Stimulated activated CD4-positive, alpha-beta T cell treated with anti-CD3 and anti-CD28 coated beads, TNF-alpha, amount 100 ng/mL, for 24 hours (primary cell): Measurements from ENCODE around the gene ZNF609.
"Not testable (repeated sequence)": the region's sequence is repeated elsewhere in the genome, so short reads cannot be mapped to it uniquely, and the experiment has no call there.

Source experiments
- DNase-seq, 3 experiments: peaks; one replicate each; pipeline ENCODE4 v3.0.0-alpha.2; 2020; ENCODE audit warnings: low read depth in 3 of 3

ZNF609 gene

DNA sequence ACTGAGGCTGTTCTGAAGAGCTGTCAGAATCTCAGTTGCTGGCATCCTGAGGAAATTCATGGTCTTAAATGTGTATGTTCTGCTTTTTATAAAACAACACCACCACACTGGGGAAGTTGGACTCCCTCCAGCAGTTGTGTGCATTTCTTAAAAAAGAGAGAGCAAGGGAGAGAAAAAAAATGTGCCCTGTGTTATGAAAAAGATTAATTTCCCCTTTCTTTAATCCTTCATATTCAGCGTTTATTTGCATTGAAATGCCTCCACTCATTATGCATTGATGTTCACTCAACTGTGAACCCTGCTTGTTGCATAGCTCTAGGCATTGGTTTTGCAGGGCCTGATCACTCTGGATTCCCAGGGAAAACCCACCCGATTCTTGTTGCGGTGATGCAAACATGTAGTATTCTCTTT, 4.4 kb upstream of the ZNF609 start:
- DNase-seq: no peak

DNA sequence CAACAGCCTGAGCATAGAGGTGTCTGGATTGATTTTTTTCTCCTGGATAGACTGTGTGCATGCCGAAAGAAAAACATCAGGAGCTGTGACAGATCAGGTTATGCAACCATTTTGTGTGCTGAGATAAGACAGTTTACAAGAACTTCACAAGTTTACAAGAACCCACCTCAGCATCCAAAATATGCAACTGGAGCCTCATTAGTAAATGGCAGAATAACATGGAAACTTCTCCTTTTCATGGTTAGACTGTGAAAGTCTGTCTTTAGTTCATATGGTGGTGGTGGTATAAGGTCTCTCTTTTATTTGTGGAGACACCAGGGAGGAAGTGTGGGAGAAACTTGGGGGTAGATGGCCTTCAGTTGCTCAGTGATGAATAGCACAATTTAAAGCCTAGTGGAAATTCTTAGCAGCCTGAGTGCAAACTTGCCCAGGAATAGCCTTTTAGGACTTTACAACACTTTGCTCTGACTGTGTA, 3.7 kb upstream of the ZNF609 start:
- DNase-seq: no peak

DNA sequence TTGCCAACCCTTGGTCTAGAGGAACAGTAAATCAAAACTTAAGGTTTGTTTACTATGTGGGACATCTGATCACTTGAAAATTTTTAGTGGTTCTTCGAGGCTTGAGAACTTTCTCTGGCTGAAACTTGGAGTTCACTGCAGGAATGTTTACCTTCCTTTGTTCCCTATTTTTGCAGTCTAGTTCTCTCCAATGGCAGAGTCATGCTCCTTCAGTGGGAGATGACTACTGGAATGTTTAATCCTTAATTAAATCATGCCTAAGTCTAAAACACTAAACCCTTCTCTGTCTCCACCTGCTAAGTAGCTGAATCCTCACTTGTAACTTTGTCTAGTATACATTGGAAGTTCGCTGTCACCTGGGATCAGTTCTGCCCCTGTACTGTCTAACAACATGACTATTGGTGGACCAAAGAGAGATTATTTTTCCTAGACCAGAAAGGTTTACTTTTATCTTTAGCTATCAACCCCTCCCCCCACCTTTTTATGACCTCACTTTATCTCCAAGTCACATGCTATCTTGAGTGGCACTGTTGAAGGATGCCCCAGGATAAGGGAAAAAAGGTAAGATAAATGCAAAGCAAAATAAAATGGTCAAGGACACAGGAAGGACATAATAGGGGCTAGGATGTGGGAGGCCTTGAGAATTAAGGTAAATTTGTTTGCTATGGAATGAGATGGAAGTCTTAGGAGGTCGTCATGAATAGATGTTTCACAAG, 1.2 kb upstream of the ZNF609 start:
- no peak for DNase-seq

DNA sequence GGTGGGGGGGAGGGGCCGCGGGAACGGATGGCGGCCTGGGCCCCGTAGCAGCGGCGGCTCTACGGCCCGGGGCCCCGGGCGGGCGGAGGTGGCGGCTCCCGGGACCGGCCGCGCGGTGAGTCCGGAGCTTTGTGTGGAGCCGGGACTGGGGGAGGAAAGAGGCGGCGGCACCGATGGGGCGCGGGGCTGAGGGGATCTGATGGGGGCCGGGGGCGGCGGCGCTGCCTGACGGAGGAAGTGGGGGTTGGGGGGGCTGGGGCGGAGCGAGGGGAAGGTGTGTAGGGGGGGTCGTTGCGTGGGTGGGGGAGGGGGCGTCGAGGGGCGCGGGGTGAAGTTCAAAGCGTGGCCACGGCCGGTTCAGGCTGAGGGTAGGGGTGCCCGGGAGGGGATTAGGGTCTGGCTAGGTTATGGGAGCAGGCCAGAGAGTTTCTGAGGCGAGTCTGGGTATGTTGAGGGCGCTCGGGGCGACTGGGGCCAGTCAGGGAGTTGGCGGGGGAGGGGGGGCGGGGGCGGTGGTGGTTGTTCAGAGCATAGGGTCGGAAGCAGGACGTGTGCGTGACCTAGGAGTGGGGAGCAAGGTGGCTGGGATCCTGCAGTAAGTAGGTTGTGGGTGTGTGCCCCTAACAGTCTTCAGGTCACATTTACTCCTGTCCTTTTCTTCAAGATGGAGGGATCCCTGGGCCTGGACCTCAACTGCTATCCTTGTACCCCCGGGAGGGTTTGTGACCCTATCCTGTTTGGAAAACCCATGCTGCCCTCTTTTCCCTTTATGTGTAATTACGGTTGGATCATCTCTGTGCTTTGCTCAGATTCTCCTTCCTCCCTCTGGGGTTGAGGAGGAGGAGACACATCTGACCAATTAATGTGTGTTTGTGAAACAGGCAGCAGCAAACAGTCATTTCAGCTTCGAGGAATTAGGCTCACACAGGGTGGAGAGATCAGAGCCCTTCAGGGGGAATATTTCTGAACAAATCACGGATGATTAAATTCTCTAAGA, 644 bp downstream of the ZNF609 start:
- peak in 1 of 3 experiments; percentile 16 for DNase-seq

DNA sequence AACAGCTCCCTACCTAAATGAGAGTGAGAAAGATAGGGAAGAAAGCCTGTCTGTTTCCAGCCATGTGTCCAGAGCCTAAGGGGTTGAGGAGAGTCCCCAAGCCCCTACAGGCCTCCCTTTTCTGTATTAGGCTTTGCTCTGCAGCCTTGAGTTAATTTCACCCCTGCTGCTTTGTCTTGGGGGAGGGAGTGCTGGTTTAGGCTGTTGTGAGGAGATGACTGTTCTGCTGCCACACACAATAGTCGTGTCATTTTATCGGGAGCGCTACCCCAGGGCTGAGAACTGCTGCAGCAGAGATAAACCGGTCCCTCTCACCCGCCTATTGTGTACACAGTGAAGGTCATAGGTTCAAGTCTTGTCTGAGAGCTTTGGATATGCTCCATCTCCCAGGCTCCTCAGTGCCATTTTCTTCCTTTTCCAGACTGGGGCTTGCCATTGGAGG, 1.4 kb downstream of the ZNF609 start:
- DNase-seq: peak in 1 of 3 experiments; percentile 18

DNA sequence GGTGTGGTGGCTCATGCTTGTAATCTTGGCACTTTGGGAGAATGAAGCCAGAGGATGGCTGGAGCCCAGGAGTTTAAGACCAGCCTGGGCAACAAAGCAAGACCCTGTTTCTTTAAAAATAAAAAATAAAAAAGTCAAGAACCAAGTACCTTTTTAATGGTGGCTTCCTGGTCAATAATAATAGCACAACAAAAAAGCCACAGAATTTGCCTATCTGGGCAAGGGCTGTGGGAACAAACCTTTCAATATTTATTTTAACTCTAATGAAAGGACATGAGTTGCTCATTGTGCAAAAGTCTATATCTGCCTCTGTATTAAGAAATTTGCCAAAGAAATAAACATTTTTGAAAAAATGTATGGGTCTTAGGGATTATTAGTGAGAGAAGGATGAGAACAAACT, 2.1 kb downstream of the ZNF609 start:
- no peak for DNase-seq

DNA sequence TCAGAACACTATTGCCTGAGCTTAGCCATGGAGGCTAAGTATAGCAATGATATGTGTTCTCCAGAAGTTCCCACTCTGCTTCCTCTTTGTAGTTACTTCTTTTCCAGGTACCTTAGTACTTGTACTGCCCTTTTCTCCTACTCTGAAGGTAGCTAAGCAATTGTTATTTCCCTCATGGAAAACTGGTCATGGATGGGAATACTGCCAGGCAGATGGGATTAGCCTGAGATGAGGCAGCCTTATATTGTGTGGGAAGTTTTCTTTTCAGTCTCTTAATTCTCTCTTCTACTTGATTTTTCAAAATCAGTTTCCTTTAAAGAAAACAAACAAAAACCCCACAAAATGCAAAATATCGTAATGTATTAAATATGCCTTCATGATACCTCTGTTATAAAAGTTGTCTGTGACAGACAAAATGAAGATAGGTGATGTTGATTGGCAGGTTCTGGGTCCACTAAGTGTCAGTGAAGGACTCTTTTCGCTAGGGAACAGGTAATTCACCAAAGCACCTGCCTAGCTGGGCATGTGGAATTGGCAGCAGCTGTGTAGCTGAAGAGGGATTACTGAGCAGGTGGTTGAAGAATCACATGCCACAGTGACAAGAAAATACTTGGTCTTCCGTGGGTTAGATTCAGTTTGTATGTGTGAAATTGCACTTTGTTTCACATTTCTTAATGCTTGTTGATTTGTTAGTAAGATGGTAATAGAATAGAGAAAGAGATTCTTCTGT, 4.1 kb downstream of the ZNF609 start:
- no peak for DNase-seq

DNA sequence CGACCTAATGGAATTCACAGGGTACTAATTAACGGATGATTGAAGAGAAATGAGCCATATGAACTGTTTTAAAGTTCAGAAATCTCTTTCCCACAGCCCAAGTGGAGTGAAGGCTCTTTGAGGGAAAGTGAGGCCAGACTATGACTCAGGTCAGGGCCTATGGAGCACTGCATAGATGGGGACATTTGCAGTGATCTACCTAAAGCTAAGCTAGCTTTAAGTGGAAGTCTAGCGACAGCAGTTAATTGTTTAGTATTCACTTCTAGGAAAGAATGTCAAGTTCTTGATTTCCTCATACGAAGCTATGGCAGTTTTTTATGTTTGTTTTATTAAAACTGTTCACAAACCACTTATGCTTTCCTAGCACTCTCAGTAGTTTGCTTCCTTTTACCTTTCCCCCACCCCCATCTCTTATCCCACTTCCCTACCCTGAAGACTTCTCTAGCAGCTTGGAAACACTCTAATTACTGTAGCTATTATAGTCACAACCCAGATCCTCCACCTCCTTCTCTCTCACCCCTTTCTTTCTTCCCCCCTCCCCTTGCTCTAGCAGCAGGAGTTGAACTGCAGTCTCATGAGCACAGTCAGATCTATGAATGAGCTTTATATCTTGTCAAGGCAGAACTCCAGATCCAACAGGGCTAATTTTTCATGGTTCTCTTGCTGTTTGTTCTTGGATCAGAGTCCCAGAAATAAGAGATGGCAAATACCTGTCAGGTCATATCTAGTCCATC, 6.2 kb downstream of the ZNF609 start:
- DNase-seq: no peak

DNA sequence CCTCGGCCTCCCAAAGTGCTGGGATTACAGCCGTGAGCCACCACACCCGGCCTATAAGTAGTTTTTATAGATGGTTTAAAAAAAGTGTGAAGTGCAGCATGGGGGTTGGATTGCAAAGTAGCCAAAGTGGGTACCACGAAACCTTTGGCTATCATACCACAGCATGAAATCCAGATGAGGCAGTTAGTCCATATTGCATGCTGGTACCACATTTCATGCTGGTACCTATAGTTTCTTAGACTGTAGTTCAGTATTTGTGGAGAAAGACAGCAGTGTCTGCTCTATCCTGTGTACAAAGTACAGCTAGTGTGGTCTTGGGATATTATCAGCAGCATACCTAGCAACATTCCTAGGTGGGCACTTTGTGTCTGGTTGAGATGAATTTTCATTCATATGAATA, 11.8 kb downstream of the ZNF609 start:
- no peak for DNase-seq

DNA sequence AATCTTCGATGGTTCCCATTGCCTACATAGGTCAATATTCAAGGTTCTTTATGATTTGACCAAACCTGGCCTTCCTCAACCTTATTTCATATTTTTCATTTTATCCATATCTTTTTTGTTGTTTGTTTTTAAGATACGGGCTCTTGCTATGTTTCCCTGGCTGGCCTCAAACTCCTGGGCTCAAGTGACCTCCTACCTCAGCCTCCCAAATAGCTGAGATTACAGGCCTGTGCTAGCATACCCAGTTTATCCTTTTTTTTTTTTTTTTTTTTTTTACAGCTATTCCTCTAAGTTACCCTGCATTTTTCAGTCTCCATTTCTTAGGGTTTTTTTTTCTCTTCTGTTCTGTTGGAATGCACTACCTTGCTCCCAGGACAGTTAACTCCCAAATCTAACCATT, 14.5 kb downstream of the ZNF609 start:
- no peak for DNase-seq

DNA sequence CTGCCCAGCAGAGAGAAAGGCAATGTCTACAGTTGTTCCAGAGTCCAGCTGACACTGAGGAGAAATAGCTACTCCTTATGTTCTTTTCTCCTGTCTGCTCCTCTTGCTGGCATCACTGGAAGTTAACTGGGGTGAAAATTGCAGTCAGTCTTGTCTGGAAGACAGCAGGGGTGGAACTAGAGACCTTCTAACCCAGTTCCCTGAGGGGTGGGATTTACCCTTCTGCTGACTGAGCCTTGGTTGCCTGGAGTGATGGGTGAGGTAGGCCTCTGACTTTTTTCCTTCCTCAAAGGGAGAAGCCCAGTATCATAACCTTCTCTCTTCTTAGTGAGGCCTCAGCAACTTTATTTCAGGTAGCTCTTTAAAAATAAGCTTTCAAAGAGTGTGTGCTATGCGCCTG, 16.2 kb downstream of the ZNF609 start:
- no peak for DNase-seq

DNA sequence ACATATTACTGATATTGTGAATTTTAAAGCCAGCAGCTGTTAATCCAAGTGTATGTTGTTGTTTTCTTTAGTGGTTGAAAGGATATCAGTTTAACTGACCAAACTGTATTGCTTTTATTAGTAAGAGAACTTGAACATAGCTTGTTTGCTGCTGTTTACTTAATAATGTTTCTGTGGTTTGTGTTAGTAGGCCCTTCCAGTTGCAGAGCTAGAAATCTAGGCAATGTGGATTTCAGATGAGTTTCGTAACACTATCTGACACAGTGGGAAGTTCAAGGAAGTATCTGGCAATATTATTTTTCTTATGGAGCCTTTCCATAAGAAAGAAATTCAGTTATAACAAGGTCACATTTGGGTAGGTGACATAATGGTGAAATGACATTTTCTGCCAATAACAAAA, 18.5 kb downstream of the ZNF609 start:
- DNase-seq: no peak

DNA sequence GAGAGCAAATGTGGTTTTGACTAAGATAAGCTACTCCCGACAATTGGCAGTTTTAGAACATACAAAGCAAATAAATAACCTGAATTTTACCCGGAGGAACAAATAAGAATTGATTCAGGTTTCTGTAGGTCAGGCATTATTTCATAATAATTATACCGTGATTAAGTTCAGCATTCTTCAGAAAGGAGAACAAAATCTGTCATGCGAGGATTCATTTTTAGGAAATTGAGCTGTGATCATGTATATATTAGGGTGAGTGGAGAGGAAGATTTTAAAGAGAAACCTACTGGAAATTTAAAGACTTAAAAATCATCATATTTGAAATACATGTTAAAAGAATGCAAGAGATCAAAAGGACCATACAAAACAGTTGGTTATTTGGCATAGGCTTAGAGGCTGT, 20.5 kb downstream of the ZNF609 start:
- DNase-seq: no peak

DNA sequence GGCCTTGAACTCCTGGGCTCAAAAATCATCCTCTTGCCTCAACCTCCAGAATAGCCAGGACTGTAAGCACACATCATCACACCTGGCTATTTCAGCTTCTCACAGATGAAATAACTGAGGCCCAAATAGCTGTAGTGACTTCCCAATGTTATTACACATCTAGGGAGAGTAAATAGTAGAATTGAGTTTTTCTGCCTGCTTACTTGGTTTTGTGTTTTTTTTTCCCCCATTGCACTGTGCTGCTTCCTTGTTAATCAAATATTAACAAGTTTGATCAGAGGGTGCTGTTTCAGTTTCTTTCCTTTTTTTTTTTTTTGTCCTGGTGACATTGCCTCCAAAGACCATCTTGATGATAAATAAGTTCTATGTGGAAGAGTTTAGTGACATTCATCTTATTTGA, 23.4 kb downstream of the ZNF609 start:
- no peak for DNase-seq

DNA sequence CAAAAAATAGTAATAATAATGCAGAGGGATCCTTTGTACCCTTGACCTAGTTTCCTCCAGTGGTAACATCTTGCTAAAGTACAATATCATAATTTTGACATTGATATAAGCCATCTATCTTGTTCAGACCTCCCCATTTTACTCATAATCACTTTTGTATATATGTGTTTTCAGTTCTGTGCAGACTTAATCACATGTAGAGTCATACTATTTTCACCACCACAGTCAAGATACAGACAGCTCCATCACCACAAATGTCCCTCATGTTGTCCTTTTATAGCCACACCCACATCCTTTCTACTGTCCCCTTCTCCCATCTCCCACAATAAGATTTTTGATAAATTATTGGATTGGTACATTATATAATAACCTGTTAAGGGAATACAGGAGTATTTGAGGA, 25.4 kb downstream of the ZNF609 start:
- DNase-seq: no peak

DNA sequence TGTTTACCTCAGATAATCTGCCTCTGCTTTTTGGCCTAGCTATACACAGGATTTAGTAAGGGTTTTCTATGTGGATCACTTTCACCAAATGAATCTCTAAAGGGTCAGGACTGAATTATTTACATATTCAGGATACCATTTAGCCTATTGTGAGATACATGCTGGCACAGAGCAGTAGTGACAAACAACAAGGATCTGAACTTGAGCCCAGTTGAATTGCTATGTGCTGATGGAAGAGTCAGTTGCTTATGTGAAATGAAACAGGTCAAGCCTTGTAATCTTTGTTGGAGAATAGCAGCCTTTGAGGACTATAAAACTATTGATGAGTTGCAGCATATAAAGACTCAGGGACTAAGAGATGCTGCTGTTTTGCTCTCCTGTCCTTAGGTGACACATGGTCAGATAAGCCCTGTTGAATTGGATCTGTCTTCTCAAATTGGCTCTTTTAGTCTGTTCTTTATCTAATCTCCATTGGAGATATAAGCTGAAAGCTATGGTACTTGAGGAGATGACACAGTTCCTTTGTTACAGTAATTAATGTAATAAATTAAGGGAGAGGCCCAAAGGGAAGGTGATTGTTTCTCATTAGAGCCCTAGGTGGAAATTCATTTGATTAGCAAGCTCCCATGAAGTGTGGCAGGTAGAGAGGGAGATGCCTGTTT, 30.4 kb downstream of the ZNF609 start:
- DNase-seq: no peak

DNA sequence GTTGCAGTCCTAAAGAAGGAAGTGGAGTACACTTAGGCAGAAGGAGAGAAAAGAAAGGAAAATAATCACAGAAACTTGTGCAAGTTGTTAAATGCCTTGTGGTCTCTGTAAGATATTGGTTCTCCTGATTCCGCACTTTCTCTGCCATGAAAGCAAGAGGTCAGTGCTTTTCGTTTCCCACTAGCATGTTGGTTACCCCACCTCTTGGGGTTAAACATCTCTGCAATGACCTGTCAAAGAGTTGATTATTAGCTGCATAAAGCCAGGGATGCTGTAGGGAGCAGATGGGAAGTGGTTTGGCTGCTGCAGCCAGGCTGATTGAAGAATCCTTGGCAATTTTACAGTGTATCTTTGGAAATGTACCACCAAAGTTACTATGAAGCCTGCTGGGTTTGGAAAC, 33.3 kb downstream of the ZNF609 start:
- no peak for DNase-seq

DNA sequence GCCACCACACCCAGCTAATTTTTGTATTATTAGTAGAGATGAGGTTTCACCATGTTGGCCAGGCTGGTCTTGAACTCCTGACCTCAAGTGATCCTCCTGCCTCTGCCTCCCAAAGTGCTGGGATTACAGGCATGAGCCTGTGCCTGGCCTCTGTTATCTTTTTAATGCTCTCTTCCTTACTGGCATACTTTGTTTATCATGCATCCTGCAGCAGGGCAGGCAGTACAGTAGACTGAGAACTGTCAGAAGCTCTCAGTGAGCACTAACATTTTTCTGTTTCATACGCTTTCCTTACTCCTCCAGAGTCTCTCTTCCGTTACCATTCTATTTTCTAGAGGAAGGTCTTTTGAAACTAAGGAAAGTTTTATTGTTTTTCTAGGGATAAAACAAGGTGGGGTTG, 35.6 kb downstream of the ZNF609 start:
- not testable (repeated sequence) for DNase-seq

DNA sequence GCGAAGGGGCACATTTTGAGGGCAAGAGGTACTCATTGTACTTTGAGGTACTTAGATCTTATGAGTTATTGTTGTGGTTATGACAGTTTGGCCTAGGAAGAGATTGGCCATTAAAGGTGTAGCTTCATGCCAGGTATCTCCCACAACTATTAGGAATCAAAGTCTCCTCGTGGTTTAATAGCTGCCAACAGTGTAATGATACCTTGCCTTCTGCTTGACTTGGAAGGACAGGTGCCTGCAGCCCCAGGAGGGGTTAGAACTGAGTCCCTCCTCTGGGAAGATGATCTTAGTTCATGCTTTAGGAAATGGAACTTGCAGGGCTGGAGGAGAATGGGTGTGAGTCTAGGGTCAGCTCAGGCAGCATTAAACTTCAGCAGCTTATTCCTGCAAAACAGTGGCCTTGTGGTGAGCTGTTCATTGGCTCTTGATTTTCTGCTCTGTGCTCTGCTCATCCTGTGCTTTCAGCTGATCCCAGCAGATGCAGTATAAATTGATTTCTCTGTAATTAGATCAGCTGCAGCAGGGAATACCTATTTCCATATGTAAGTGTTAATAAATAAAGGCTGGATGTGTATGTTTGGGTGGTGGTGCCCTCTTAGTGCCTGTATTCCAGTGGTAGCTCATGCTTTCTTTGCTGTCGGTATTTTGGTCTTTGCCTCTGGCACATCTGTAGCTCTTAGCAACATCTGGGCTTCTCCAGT, 40.5 kb downstream of the ZNF609 start:
- no peak for DNase-seq

DNA sequence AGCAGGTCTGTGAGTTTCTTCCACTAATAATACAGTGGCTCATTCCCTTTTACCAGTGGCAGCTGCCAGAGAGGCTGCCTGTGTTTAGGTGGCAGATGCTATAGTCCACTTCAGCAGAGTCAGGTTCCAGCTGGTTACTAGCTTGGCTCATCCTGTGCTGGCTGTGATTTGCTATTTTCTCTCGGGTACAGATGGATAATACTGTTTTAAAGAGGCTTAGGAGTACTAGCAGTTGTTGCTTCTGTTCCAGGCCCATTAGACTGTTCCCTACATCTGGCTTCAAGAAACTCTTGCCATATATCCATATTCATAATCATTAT, 41.0 kb downstream of the ZNF609 start:
- no peak for DNase-seq
